Stimulated activated CD8-positive, alpha-beta memory T cell treated with anti-CD3 and anti-CD28 coated beads, Interleukin-15, amount 100 ng/mL, for 1 hour (primary cell): ENCODE measurements around the gene TMOD3.

Experiments used
- DNase-seq: peaks from one replicate; pipeline ENCODE4 v3.0.0-alpha.2; 2020; ENCODE audit warnings: low read depth

Gene TMOD3

GRCh38 chr15:51828621-51829375, 655 bp upstream of the TMOD3 start:
- no peak for DNase-seq

- DNase-seq, result no peak
These were observed 888 bp downstream of the TMOD3 start for GRCh38 chr15:51830276-51830806.

- no peak for DNase-seq
These were observed 4.3 kb downstream of the TMOD3 start for GRCh38 chr15:51833772-51834171.

- DNase-seq, result no peak
These were observed 8.4 kb downstream of the TMOD3 start for GRCh38 chr15:51837792-51838251.

GRCh38 chr15:51838270-51838669, 8.8 kb downstream of the TMOD3 start:
- no peak for DNase-seq

GRCh38 chr15:51840692-51841091, 11.2 kb downstream of the TMOD3 start:
- DNase-seq, result no peak

GRCh38 chr15:51841406-51842040, 12.1 kb downstream of the TMOD3 start:
- DNase-seq, result no peak

GRCh38 chr15:51842265-51842664, 12.8 kb downstream of the TMOD3 start:
- DNase-seq, result no peak

- DNase-seq, result no peak
These were observed 13.6 kb downstream of the TMOD3 start for GRCh38 chr15:51842852-51843737.

GRCh38 chr15:51844747-51845426, 15.4 kb downstream of the TMOD3 start:
- DNase-seq, result no peak

GRCh38 chr15:51846066-51846462, 16.6 kb downstream of the TMOD3 start:
- no peak for DNase-seq

GRCh38 chr15:51846463-51847230, 17.2 kb downstream of the TMOD3 start:
- no peak for DNase-seq

GRCh38 chr15:51848811-51849210, 19.4 kb downstream of the TMOD3 start:
- no peak for DNase-seq

- no peak for DNase-seq
These were observed 20.4 kb downstream of the TMOD3 start for GRCh38 chr15:51849860-51850259.

- no peak for DNase-seq
These were observed 24.5 kb downstream of the TMOD3 start for GRCh38 chr15:51853998-51854397.

- no peak for DNase-seq
These were observed 26.2 kb downstream of the TMOD3 start for GRCh38 chr15:51855612-51856011.

- DNase-seq, result no peak
These were observed 27.4 kb downstream of the TMOD3 start for GRCh38 chr15:51856714-51857380.

GRCh38 chr15:51861557-51862359, 32.3 kb downstream of the TMOD3 start:
- DNase-seq, result peak; percentile 39

- DNase-seq, result no peak
These were observed 33.7 kb downstream of the TMOD3 start for GRCh38 chr15:51863131-51863530.
